GM10847 (cell line): ENCODE results near the gene IKZF1.

ENCODE experiments used
- POLR2A ChIP-seq: IDR thresholded peaks from 2 replicates; pipeline ENCODE4 v1.6.1; 2011; ENCODE audit not compliant: insufficient read length; ENCODE audit errors: extremely low read depth

IKZF1 gene

GRCh38 chr7:50379539-50379938 is 75.0 kb downstream of the IKZF1 start:
- TF ChIP-seq POLR2A = no peak

GRCh38 chr7:50382455-50382854 is 77.9 kb downstream of the IKZF1 start:
- no peak for TF ChIP-seq POLR2A

GRCh38 chr7:50387351-50387750 is 82.8 kb downstream of the IKZF1 start:
- no peak for TF ChIP-seq POLR2A

GRCh38 chr7:50389961-50390360 is 85.4 kb downstream of the IKZF1 start:
- TF ChIP-seq POLR2A = no peak

GRCh38 chr7:50391386-50391785 is 86.9 kb downstream of the IKZF1 start:
- TF ChIP-seq POLR2A = no peak

- no peak for TF ChIP-seq POLR2A
Observed at GRCh38 chr7:50393076-50393475, 88.6 kb downstream of the IKZF1 start.

- no peak for TF ChIP-seq POLR2A
Observed at GRCh38 chr7:50393547-50394252, 89.2 kb downstream of the IKZF1 start.

- TF ChIP-seq POLR2A = no peak
Observed at GRCh38 chr7:50394315-50394714, 89.8 kb downstream of the IKZF1 start.

GRCh38 chr7:50396856-50397255 is 92.3 kb downstream of the IKZF1 start:
- no peak for TF ChIP-seq POLR2A

- TF ChIP-seq POLR2A = no peak
Observed at GRCh38 chr7:50397320-50397970, 92.9 kb downstream of the IKZF1 start.

GRCh38 chr7:50397971-50398324 is 93.4 kb downstream of the IKZF1 start:
- TF ChIP-seq POLR2A = no peak

GRCh38 chr7:50399206-50399605 is 94.7 kb downstream of the IKZF1 start:
- TF ChIP-seq POLR2A = no peak

GRCh38 chr7:50399635-50400034 is 95.1 kb downstream of the IKZF1 start:
- TF ChIP-seq POLR2A = no peak

- no peak for TF ChIP-seq POLR2A
Observed at GRCh38 chr7:50400114-50400513, 95.6 kb downstream of the IKZF1 start.

- TF ChIP-seq POLR2A = no peak
Observed at GRCh38 chr7:50404392-50404791, 99.9 kb downstream of the IKZF1 start.

GRCh38 chr7:50405221-50405620 is 100.7 kb downstream of the IKZF1 start:
- TF ChIP-seq POLR2A = no peak

- TF ChIP-seq POLR2A = no peak
Observed at GRCh38 chr7:50406935-50407334, 102.4 kb downstream of the IKZF1 start.
